Central memory CD4-positive, alpha-beta T cell (primary cell): ENCODE measurements around the gene UNC119B.

Source experiments
- DNase-seq: peaks from one replicate; pipeline ENCODE4 v3.0.0; 2022

Gene UNC119B

DNA sequence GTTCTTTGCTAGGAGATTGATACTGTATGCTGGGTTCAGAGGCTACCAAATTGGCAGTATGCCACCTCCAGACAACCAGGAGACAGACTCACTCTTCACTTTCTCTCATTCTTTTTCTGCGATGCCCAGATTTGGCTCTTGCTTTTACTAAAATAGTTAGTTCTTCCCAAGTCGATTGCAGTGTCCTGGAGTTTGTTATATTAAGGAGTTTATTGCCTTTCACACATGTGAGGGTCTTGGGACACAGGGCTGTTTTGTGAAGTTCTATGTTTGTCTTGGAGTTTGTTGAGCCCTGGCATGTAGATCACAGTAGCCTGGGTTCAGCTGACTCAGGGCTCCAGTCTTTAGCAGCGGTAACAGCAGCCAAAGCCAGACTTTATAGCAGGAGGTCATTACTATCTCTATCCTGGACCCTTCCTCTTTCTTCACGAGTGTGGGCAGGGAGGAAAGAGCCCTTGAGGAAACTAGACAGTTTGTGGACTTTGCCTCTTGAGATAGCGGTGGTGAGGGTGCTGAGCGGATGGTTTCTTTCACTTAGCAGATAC is 21.7 kb upstream of the UNC119B start:
- DNase-seq = no peak

DNA sequence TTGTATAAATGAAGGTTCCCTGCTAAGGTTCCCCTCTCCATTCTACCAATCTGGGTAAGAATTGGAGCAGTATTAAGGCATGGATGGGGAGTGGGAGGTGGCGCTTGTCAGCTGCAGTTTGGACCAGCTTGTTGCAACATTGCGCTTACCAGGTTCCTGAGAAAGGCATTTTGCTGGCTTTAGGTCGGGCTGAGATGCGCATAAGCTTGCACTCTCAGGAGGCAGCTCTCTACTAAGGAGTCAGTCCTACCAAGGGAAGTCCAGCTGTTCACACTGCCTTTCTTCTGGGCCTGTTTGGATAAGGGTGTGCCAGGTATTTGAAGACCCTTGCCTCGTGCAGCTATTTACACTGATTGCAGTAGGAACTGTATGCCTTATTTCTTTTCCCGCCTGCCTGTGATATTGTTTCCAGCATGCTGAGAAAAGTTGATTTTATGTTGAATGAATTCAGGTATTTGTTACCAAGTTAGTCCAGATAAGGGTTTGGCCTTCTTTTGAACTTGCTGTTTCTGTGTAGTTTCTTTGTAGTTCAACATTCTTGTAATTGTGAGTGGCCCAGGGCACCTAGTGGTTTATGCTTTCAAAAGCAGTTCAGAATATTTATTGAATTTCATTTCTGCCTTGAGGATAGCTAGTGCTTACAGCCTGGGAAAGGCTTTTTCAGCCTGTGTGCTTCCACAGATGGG is 20.7 kb upstream of the UNC119B start:
- DNase-seq = no peak

DNA sequence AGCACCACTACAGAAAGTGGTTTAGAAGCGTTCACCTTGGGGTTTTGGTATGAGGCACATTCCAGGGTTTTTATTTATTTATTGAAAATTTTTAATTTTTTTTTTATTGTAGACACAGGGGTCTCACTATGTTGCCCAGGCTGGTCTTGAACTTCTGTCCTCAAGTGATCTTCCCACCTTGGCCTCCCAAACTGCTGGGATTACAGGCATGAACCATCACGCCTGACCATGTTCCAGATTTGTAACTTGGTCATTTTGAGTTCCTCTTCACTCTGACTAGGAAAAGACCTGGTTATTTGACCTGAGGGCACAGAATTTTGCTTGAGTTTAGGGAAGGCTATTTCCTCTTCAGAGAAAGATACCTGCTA is 20.2 kb upstream of the UNC119B start:
- DNase-seq = no peak

DNA sequence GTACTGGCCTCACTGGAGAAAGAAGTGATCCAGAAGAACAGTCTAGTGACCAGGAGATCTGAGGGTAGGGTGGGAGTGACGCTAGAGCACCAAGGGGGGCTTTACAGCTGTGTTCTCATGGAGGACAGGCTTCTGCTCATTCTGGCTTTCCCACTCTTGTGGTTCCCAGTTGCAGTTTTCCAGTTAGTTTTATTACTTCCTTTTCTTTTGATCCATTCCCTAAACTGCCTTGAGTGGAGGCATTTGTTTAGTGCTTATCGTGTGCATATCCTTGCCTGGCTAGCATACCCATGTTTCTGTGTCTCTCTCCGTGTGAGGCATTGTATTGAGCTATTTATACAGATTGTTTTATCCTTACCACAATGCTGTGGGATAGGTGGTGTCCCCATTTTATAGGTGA is 19.3 kb upstream of the UNC119B start:
- DNase-seq = no peak

DNA sequence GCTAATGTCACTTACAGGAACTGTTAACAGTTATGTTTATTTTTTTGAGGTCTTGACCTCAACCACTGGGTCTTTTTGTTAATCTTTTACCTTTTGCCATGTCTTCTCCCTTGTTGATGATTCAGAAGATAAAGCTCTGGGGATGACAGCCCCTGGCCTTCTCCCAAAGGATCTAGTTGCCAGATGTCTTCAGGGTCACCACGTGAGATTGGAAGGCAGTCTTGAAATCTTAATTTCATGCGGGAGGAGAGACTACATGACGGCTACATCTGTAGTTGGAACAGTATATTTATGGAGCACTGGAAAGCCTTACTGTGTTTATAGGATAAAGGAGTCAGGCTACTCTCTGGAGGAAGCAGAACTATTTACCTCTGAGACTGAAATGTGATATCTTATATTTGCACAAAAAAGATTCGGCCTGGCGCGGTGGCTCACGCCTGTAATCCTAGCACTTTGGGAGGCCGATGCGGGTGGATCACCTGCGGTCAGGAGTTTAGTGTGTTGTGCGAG is 17.7 kb upstream of the UNC119B start:
- DNase-seq = no peak

DNA sequence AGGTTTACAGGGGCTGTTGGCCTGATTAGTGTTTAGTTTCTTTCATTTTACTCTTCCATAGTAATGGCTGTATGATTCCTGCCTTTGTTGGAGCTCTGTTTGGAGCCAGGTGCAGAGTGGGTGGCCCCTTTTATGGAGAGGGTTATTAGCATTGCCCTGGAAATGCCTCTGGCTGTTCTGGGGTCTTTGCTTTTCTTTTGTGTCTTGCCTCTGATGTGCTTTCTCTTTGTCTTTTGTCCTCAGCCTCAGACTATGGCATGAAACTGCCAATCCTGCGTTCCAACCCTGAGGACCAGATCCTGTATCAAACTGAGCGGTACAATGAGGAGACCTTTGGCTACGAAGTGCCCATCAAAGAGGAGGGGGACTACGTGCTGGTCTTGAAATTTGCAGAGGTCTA is 16.4 kb upstream of the UNC119B start:
- DNase-seq = no peak

DNA sequence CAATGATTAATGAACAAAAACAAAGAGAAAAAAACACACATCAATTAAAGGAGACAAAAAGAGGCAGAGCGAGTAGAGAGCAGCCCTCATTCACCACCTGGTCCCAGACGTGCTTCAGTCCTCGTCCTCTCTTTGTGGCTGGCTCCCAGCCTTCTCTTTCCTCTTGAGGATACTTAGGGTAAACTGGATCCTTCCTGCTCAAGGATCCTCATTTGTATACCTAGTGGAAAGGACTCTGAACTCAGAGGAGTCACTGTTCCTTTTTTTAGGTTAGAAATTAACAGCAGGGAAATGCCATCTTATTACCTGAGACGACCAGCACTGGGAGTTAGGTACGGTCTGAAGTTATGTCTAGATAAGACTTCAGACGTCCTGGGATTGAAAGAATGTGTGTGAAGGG is 13.6 kb upstream of the UNC119B start:
- DNase-seq = no peak

DNA sequence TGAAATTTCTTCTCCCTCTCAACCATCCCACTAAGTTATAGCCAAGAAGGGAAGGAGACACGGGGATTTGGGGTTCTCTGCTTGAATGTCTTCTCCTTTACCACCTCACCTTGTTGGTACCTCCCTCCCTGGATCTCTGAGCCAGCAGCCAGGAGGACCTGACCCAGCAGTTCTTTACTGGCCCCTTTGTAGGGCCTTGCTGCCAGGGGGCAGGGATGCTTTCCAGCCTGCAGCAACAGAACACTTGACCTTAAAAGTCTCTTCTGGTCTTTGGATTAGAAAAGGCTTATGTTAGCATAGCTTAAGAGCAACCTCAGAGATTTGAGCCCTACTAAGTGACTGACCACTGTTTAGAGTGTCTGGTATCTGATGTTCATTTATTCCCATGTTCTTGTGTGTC is 12.9 kb upstream of the UNC119B start:
- DNase-seq = no peak

DNA sequence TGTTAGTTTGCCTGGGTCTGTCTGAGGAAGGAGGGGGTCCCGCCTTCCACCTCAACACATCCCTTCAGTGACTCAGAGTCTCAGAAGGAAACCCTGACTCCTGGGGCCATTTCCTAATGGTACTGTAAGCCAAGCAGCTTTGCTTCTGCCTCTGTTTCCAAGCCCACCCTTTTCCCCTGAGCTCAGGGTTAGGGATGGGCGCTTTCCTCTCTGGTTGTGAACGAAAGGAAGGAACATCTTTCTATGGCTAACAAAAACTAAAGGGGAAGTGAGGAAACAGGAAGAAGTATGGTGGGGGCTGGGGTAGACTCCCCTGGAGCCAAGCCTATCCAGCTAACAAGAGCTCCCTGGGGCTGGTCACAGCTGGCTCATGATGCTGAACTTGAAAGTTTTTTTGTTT is 11.6 kb upstream of the UNC119B start:
- DNase-seq = no peak

DNA sequence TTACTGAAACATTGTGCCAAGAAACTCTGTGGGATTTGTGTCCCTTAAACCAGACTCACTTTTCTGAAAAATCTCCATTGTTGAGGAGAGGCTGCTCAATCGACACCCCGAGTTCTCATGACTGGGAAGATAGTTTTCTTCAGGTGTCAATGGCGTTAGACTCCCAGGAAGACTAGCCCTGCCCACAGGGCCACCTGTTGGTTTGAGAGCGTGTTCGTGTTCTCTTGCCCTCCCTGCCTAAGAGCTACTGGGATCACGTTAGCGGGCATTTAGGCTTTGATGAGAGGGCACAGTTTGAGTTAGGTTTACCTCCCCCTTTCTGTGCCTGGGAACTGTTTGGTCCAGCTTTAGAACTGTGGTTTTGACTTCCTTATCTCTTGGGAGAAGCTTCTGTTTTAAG is 10.7 kb upstream of the UNC119B start:
- DNase-seq = no peak

DNA sequence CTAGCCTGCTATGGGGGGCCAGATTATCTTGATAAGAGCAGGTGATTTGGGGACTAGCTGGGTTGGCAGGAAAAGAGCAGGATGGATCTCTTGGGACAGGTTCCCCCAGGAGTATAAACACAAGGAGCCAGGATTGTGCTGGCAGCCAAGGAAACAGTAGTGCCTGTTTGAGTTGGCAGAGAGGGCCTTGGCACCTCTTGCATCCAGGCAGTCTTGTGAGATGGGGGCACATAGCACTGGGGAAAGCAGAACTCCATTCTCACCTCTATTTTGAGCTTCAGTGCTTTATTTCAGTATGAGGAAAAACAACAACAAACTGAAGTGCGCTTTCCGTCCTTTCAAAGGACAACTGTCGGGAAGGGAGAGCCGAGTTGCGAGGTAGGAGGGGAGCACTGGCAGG is 9.4 kb upstream of the UNC119B start:
- DNase-seq = no peak

DNA sequence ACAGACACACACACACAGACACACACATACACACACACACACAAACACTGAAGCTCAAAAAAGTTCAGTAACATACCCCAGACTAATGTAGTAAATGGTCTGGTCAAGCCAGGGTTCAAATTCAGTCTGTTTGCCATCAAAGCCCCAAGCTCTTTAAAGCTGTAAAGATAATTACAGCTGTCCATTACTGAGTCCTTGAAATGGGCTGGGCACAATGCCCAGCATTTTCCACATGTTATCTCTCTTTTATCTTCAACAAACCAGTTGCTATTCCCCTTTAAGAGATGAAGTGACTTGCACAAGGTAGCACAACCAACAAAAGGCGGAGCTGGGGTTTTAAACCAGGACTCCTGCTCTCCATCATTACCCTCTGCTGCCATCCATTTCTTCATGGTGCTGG is 7.6 kb upstream of the UNC119B start:
- DNase-seq = no peak

DNA sequence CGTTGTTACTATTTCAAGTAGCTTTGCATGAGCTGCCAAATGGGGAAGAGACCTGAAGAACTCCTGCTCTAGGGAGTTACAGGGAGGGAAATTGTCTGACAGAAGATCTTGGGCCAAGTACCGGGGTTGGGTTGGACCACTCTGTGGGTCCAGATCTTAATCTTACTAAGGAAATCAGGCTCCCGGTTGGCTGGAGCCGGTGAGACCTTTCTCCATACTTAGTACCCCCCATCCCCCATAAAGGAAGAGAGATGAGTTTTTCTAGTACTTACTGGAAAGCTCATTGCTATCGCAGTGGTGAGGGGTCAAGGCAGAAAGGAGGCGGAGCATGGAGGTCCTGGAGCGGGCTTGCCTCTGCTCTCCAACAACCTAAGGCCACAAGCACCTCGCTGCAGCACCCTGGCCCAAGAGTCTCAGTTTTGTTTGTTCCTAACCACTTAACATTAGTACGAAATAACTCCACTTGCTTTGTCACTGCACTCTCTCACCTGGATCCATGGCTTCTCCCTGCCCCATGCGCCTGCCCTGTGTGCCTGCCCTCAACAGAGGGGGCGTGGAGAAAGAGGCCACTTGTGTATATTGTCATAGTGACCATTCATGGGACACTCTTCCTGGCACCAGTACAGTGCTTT is 6.8 kb upstream of the UNC119B start:
- DNase-seq = no peak

DNA sequence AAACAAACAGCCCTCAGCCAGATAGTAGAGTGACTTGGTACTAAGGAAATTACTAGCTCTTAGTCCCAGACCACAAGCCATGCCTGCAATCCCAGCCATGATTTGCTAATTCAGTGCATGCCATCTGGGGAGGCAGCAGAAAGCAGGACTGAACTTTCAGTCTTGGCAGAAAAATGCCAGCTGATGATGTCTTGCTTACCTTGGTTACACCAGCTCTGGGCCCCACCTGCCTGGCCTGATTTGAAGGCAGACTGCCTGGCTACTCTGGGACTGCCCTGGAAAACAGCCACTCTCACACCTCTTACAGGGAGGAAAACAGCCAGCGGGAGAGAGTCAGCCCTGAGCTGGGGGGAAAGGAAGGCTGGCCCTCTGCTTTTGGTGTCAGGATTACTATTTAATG is 4.6 kb upstream of the UNC119B start:
- no peak for DNase-seq

DNA sequence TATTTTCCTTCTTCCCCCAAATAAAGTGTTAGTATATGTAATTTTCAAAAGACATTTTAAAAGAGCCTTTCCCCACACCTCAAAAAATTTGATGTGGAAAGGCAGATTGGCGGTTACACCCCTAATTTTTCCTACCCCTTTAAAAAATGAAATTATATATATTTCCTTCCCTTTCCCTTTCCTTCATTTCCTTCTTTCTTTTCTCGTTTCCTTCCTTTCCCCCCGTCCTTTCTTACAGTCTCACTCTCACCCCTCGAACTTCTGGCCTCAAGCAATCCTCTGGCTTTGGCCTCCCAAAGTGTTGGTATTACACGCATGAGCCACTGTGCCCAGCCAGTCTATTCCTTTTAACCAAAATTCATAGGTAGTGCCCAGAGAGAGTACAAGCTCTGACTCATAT is 4.2 kb upstream of the UNC119B start:
- no peak for DNase-seq

DNA sequence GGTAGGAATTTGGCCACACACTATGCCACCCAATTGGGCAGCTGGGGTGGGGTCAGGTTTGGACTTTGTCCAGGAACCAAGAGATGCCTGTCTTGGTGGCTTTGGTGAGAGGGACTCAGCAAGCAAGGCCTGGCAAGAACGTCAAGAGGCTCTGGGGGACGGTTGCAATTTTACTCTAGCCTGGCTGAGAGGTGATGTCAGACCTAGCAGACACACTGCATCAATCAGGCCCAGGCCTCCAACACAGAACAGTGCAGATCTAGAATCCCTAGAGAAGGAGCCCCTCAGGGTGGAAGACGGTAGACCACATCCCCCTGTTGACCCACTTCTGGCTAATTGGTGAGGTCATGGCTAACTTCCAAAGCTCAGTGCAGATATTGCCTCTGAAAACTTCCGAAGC is 1.6 kb upstream of the UNC119B start:
- no peak for DNase-seq

DNA sequence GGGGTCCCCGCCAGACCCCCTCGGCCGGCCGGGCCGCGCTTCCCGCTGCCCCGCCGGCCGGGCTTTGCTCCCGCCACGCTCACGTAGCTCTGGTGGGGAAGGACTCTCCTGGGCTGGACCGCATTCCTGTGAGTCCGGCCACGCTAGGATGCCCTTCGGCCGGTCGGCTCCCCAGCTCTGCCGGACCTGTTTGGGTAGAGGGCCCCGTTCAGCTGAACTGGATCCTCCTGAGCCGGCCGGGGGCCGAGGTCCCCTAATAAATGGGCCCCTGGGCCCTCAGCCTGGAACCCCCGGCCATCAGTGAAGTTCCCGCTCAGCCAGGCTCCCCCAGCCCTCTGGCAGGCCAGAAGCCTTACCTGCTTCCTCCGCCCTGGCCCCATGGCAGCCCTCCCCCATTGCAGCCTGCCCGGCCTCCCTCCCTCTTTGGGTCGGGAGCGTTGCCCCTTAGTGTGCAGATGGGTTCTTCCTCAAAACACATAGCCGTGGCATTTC is 593 bp downstream of the UNC119B start:
- DNase-seq = peak; percentile 20

DNA sequence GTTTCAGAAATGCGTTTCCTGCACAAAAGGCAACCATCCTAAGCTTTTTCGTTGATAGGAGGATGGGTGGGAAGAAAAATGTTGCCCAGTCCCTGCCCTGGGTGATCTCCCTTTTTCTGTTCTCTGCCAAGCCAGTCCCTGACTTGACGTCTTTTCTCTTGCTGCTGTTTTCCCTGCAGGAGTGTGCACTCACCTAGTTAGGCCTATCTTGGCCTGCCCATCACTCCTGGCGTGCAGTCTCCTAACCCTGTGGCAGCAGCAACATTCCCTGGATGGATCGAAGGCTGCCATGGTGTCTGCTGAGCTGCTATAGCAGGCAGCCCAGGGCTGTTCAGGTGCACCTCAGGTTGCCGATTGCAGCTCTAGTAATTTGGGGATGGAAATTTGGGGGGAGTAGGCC is 1.2 kb downstream of the UNC119B start:
- DNase-seq = no peak

DNA sequence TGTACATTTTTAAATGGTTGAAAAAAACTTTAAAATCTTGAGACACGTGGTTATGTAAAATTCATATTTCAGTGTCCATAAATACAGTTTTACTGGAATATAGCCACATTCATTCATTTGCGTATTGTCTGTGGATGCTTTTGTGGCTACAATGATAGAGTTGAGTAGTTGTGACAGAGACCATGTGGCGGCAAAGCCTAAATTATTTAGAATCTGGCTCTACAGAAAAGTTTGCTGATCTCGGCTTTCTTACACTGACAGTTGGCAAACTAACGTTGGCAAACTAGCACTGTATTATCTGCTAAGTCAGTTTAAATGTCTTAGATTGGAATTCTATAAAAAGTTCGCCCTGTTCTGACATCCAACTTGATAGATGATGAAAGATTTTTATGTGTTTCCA is 2.4 kb downstream of the UNC119B start:
- DNase-seq = no peak

DNA sequence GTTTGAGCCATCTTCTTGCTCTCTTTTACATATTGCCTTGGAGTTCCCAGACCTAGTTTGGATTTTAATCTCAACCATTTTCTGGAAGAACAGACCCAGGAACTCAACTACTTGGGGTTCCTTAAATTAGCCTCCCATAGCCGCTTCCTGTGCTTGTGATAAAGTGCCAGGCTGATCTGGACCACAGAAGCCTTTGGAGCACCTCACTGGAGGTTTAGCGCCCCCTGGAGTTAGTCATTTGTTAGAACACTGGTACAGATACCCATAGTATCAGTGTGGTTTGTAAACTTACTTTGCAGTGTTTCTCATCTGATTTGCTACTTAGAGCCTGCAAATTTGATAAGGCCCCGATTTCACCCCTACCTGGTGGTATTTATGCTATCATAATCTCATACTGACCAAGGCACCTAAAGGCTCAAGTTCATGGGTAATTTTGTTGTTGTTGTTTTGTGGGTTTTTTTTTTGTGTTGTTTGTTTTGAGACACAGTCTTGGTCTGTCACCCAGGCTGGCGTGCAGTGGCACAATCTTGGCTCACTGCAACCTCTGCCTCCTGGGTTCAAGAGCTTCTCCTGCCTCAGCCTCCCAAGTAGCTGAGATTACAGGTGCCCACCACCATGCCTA is 3.7 kb downstream of the UNC119B start:
- peak; percentile 76 for DNase-seq

DNA sequence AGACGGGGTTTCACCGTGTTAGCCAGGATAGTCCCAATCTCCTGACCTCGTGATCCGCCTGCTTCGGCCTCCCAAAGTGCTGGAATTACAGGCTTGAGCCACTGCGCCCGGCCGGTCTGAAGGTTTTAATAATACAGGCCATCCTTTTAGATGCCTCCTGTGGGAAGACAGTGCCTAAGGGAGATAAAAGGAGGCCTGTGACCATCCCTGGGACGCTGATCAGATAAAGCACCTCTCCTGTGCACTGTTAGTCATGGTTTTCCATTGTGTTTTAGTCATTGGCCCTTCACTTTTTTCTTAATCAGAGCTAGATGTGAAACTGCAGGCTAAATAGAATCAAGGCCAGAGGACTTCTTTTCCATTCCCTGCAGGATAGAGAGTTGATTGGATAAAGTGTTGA is 7.8 kb downstream of the UNC119B start:
- no peak for DNase-seq

DNA sequence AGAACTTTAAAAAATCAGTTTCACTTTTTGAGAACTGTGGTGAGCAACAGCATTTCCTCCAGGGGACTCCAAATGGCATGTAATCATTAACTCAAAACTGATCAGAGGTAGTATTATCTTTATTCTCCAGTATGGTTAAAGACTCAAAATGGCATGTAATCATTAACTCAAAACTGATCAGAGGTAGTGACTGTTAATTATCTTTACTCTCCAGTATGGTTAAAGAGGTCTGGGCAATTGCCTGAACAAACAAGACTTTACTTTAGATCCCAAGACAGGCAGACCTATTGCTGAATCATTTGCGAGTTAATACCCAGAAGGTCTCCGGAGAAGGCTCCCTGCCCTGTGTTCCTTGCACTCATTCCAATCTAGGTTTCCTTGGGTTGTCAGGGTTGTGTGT is 8.8 kb downstream of the UNC119B start:
- no peak for DNase-seq

DNA sequence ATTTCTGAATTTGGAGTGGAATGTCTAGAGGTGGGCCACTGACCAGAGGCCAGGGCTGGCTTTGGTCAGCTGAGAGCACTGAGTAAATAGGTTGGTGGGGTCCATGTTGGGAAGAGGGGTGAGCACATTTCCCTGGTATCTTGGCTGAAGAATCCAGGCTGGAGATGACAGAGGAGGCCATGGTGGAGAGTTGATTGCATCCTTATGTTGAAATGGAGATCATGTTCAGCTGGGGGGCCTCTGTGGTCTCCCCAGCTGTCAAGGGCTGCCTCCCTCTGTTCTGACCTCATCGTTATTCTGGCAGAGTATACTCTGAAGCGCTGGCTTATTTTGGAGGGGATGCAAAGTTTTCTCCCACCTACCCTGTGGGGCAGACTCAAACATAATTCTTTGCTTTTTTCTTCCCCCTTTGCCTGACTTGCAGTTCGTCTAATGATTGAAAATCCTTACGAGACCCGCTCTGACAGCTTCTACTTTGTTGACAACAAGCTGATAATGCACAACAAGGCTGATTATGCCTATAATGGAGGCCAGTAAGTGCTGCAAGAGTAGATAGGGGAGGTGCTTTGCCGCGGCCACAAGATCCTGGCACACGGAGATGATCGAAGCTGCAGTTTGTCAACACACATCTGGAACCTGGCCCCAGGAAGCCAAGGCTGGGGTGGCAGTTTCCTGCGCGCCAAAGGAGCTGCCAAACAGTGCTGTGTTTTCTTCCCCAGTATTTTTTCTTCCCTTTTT is 9.4 kb downstream of the UNC119B start:
- no peak for DNase-seq
